OCI-LY1 (cell line): ENCODE results near the gene SREK1IP1.

ENCODE experiments used
- H2AFZ ChIP-seq: fragments of 200-600 bp; sonication (generic), shearing (Covaris generic); 2 replicates; pipeline ENCODE4 v1.6.0; 2014; ENCODE audit warnings: antibody characterized with exemption, mild to moderate bottlenecking, low read length
- H3F3A ChIP-seq: fragments of 200-600 bp; sonication (generic), shearing (Covaris generic); 2 replicates; pipeline ENCODE4 v1.6.0; 2014; ENCODE audit warnings: mild to moderate bottlenecking, antibody characterized with exemption, low read length, moderate library complexity; ENCODE audit not compliant: insufficient read depth
- H3K27ac ChIP-seq: fragments of 200-600 bp; sonication (generic); 2 replicates; pipeline ENCODE4 v1.5.1; 2014; ENCODE audit warnings: low read length, mixed run types, mild to moderate bottlenecking, low read depth; ENCODE audit not compliant: poor library complexity, severe bottlenecking
- H3K27me3 ChIP-seq: fragments of 200-600 bp; sonication (generic); 2 replicates; pipeline ENCODE4 v1.6.0; 2014; ENCODE audit warnings: antibody characterized with exemption, mild to moderate bottlenecking, low read length, moderate library complexity; ENCODE audit not compliant: insufficient read depth
- H3K36me3 ChIP-seq: fragments of 200-600 bp; sonication (generic); 2 replicates; pipeline ENCODE4 v1.6.1; 2014; ENCODE audit warnings: mild to moderate bottlenecking, antibody characterized with exemption, low read length, moderate library complexity, mixed read lengths; ENCODE audit not compliant: insufficient read depth
- H3K4me1 ChIP-seq: fragments of 200-600 bp; sonication (generic); 2 replicates; pipeline ENCODE4 v1.5.1; 2014; ENCODE audit warnings: mild to moderate bottlenecking, low read length, moderate library complexity; ENCODE audit not compliant: insufficient read depth, severe bottlenecking
- H3K4me2 ChIP-seq: fragments of 200-600 bp; sonication (generic), shearing (Covaris generic); 2 replicates; pipeline ENCODE4 v1.6.1; 2014; ENCODE audit warnings: low read length
- H3K4me3 ChIP-seq: fragments of 200-600 bp; sonication (generic); 2 replicates; pipeline ENCODE4 v1.5.1; 2014; ENCODE audit warnings: low read length, low read depth, mild to moderate bottlenecking, mixed read lengths; ENCODE audit not compliant: poor library complexity, severe bottlenecking
- H3K79me2 ChIP-seq: fragments of 200-600 bp; shearing (Covaris generic); 2 replicates; pipeline ENCODE4 v1.6.1; 2016; ENCODE audit warnings: mixed run types, low read length, mixed read lengths; ENCODE audit not compliant: insufficient read depth
- H3K9ac ChIP-seq: fragments of 200-600 bp; sonication (generic), shearing (Covaris generic); 2 replicates; pipeline ENCODE4 v1.6.1; 2014; ENCODE audit warnings: mild to moderate bottlenecking, low read length, mixed read lengths
- H3K9me2 ChIP-seq: fragments of 200-600 bp; sonication (generic), shearing (Covaris generic); 2 replicates; pipeline ENCODE4 v1.6.1; 2014; ENCODE audit warnings: low read depth, mild to moderate bottlenecking, low read length, mixed read lengths
- H3K9me3 ChIP-seq: fragments of 200-600 bp; shearing (Covaris generic); 2 replicates; pipeline ENCODE4 v1.6.1; 2014; ENCODE audit warnings: low read length, mixed read lengths
- H4K20me1 ChIP-seq: fragments of 200-600 bp; sonication (generic), shearing (Covaris generic); 2 replicates; pipeline ENCODE4 v1.6.0; 2016; ENCODE audit warnings: mild to moderate bottlenecking, low read length; ENCODE audit not compliant: insufficient read depth
- EZH2 ChIP-seq: fragments of 200-600 bp; sonication (generic), shearing (Covaris generic); IDR thresholded peaks from 2 replicates; pipeline ENCODE4 v1.8.0; 2017; ENCODE audit warnings: borderline replicate concordance, mixed run types, mild to moderate bottlenecking, antibody characterized with exemption, low read length, moderate library complexity, mixed read lengths
- TF ChIP-seq, protein P1 (sequence below): fragments of 200-600 bp; sonication (generic), shearing (Covaris generic); IDR thresholded peaks from 2 replicates; pipeline ENCODE4 v1.5.1; 2017; ENCODE audit warnings: mild to moderate bottlenecking, antibody characterized with exemption, low read length, moderate library complexity, mixed read lengths

The SREK1IP1 gene

DNA sequence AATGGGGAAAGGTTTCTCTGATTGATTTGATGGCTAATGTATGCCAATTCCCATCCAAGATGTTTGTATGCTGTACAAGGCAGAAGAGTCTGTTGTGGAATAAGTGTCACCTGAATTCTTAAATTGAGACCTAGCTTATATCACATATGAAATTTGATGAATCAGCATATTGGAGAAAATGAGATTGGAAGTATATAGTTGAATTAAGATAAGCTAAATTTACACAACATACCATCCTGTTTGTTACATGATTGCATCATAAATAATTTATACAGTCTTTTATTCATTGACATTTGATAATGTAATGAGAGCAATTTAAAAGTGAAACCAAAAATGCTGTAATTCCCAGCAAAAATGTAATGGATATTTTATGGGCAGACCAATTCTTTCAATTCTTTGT, 1.4 kb upstream of the SREK1IP1 start:
- TF ChIP-seq, protein P1, sequence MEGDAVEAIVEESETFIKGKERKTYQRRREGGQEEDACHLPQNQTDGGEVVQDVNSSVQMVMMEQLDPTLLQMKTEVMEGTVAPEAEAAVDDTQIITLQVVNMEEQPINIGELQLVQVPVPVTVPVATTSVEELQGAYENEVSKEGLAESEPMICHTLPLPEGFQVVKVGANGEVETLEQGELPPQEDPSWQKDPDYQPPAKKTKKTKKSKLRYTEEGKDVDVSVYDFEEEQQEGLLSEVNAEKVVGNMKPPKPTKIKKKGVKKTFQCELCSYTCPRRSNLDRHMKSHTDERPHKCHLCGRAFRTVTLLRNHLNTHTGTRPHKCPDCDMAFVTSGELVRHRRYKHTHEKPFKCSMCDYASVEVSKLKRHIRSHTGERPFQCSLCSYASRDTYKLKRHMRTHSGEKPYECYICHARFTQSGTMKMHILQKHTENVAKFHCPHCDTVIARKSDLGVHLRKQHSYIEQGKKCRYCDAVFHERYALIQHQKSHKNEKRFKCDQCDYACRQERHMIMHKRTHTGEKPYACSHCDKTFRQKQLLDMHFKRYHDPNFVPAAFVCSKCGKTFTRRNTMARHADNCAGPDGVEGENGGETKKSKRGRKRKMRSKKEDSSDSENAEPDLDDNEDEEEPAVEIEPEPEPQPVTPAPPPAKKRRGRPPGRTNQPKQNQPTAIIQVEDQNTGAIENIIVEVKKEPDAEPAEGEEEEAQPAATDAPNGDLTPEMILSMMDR: no peak
- no peak for TF ChIP-seq EZH2
- no peak overlapping the region for H3K27ac ChIP-seq
- peak overlapping the region; percentile 89; the same call in 1 of the 2 replicates for H3K9ac ChIP-seq
- H3K4me1 ChIP-seq: peaks cover 41% of the 10 kb centered on the region
- H3F3A ChIP-seq: no peaks in the 10 kb centered on the region
- H2AFZ ChIP-seq: no peak overlapping the region
- H4K20me1 ChIP-seq: no peaks in the 10 kb centered on the region
- peaks cover 16% of the 10 kb centered on the region; the same call in 1 of the 2 replicates for H3K36me3 ChIP-seq
- peak overlapping the region; percentile 96 for H3K4me3 ChIP-seq
- peaks cover 47% of the 10 kb centered on the region for H3K79me2 ChIP-seq
- H3K9me2 ChIP-seq: no peaks in the 10 kb centered on the region
- H3K9me3 ChIP-seq: no peaks in the 10 kb centered on the region
- H3K27me3 ChIP-seq: no peaks in the 10 kb centered on the region
- H3K4me2 ChIP-seq: peak overlapping the region; percentile 97

DNA sequence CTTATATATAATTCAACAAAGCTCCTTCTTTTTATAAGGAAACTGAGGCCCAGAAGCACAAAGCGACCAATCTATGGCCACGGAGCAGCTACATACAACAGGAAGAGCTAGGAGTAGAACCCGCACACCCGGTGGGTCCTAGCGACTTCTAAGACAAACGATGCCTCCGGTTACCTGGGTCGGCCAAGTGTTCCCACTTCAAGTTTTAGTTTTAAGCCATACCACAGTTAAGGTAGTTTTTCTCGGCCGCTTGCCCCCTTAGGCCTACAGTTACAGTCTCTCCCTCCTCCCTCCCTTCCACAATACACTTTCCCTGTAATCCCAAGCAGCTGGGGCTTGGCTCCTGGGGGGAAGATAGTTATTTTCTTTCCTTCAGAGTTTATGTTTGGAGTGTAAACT, 533 bp downstream of the SREK1IP1 start:
- Histone ChIP-seq H3K4me1 (peaks cover 34% of the 10 kb centered on the region), H2AFZ (peak overlapping the region; percentile 35)

DNA sequence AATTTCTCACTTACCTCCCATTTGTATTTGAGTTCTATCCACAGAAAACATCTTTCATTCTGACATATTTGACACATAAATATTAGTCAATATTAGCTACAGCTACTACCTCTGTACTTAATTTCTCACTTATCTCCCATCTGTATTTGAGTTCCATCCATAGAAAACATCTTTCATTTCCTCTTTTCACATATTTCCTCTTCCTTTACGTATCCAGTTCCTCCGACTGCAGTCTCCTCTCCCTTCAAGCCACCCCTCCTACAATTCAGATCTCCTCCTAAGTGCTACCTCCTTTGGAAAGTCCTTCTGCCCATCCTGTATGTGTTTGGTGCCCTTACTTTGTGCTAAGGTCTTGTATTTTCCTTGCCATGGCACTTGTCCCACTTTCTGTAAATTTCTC, 1.6 kb downstream of the SREK1IP1 start:
- no peak overlapping the region for H3K27ac ChIP-seq
- H4K20me1 ChIP-seq: no peaks in the 10 kb centered on the region
- H3K9me3 ChIP-seq: no peaks in the 10 kb centered on the region
- no peaks in the 10 kb centered on the region for H3F3A ChIP-seq
- no peak overlapping the region; the same call in 1 of the 2 replicates for H3K9ac ChIP-seq
- peak overlapping the region; percentile 96 for H3K4me3 ChIP-seq
- no peaks in the 10 kb centered on the region for H3K27me3 ChIP-seq
- H3K36me3 ChIP-seq: peaks cover 22% of the 10 kb centered on the region; the same call in 1 of the 2 replicates
- H3K4me1 ChIP-seq: peaks cover 34% of the 10 kb centered on the region
- H2AFZ ChIP-seq: no peak overlapping the region
- H3K9me2 ChIP-seq: no peaks in the 10 kb centered on the region
- H3K79me2 ChIP-seq: peaks cover 52% of the 10 kb centered on the region
- H3K4me2 ChIP-seq: peak overlapping the region; percentile 97
- TF ChIP-seq, protein P1: no peak
- TF ChIP-seq EZH2: no peak

More for the DNA sequence above, 533 bp downstream of the SREK1IP1 start:
- H4K20me1 ChIP-seq: no peaks in the 10 kb centered on the region
- H3K9me2 ChIP-seq: no peaks in the 10 kb centered on the region
- H3K4me2 ChIP-seq: peak overlapping the region; percentile 97
- no peaks in the 10 kb centered on the region for H3K9me3 ChIP-seq
- no peaks in the 10 kb centered on the region for H3F3A ChIP-seq
- peak overlapping the region; percentile 65 for H3K27ac ChIP-seq
- peak overlapping the region; percentile 89 for H3K9ac ChIP-seq
- peak overlapping the region; percentile 96 for H3K4me3 ChIP-seq
- H3K27me3 ChIP-seq: no peaks in the 10 kb centered on the region
- H3K79me2 ChIP-seq: peaks cover 47% of the 10 kb centered on the region
- no peak for TF ChIP-seq EZH2
- peaks cover 22% of the 10 kb centered on the region; the same call in 1 of the 2 replicates for H3K36me3 ChIP-seq

DNA sequence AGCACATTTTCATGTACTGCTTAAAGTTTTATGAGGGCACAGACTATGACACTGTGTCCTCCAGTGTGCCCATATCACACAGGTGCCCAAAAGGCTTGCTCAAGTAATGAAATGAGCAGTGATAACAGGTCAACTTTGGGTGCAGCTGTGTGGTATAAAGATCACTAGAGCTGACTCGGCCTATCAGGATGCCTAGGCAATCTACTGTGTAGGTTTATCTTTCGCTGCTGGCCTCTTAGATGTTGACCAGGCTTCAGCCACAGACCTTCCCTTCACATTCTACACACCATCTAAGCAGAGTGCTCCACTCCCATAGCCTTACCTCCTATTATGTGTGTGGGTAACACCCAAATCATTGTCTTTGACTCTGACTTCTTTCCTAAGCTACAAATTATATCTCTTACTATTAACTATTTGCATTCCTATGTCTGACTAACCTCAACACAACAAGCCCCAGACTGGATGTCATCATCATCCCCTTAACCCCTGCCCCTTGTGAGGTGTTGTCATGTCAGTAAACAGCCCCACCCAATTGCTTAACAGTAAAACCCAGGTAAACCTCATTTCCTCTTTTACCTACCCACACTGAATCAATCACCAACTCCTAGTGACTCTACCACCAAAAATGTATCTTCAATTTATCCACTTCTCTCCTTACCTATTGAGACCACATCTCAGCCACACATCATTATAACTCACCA, 2.5 kb downstream of the SREK1IP1 start:
- H3K9me2 ChIP-seq: no peaks in the 10 kb centered on the region
- no peak overlapping the region for H3K27ac ChIP-seq
- peaks cover 34% of the 10 kb centered on the region for H3K4me1 ChIP-seq
- peaks cover 22% of the 10 kb centered on the region; the same call in 1 of the 2 replicates for H3K36me3 ChIP-seq
- H3F3A ChIP-seq: no peaks in the 10 kb centered on the region
- H3K9me3 ChIP-seq: no peaks in the 10 kb centered on the region
- no peak overlapping the region for H3K4me3 ChIP-seq
- H3K4me2 ChIP-seq: no peak overlapping the region
- no peaks in the 10 kb centered on the region for H3K27me3 ChIP-seq
- peaks cover 49% of the 10 kb centered on the region for H3K79me2 ChIP-seq
- H3K9ac ChIP-seq: no peak overlapping the region
- H4K20me1 ChIP-seq: no peaks in the 10 kb centered on the region
- H2AFZ ChIP-seq: no peak overlapping the region
- TF ChIP-seq, protein P1: no peak
- no peak for TF ChIP-seq EZH2
